Dendritic cell treated with granulocyte-macrophage colony-stimulating factor and Interleukin-4, amounts not matched to agents 40 ng/mL and 50 ng/mL, for 4 days (primary cell): ENCODE measurements around the gene SLC6A13.
"Not testable (repeated sequence)": the region's sequence is repeated elsewhere in the genome, so short reads cannot be mapped to it uniquely, and the experiment has no call there.

Experiments
- H3K27ac Mint-ChIP-seq: one replicate; pipeline ENCODE4 v1.8.0; 2022; ENCODE audit warnings: mild to moderate bottlenecking, mixed read lengths
- H3K27me3 Mint-ChIP-seq: one replicate; pipeline ENCODE4 v1.8.0; 2022; ENCODE audit warnings: mild to moderate bottlenecking, mixed read lengths
- H3K36me3 Mint-ChIP-seq: one replicate; pipeline ENCODE4 v1.8.0; 2022; ENCODE audit warnings: low read depth, mixed read lengths
- H3K4me1 Mint-ChIP-seq: one replicate; pipeline ENCODE4 v1.8.0; 2022; ENCODE audit warnings: low read depth, mixed read lengths
- H3K4me3 Mint-ChIP-seq: one replicate; pipeline ENCODE4 v1.8.0; 2022; ENCODE audit warnings: mild to moderate bottlenecking, moderate library complexity, mixed read lengths
- H3K9me3 Mint-ChIP-seq: one replicate; pipeline ENCODE4 v1.8.0; 2022; ENCODE audit warnings: mixed read lengths
- intact Hi-C: fragments of 100-400 bp; cut with micrococcal nuclease; formaldehyde crosslinking; loops from one replicate; pipeline ENCODE4 v1.15.0; 2022

Gene SLC6A13

GRCh38 chr12:235967-236366 lies 26.7 kb downstream of the SLC6A13 start:
- H3K27me3 Mint-ChIP-seq, H3K36me3 Mint-ChIP-seq, intact Hi-C loops, H3K4me3 Mint-ChIP-seq, H3K4me1 Mint-ChIP-seq, H3K27ac Mint-ChIP-seq: not testable (repeated sequence)
- H3K9me3 Mint-ChIP-seq, result peaks cover 28% of the 10 kb centered on the region

- H3K36me3 Mint-ChIP-seq, result no peaks in the 10 kb centered on the region
- H3K27ac Mint-ChIP-seq, result no peak overlapping the region
- H3K4me1 Mint-ChIP-seq, result no peaks in the 10 kb centered on the region
- peaks cover 28% of the 10 kb centered on the region for H3K9me3 Mint-ChIP-seq
- no peak overlapping the region for H3K4me3 Mint-ChIP-seq
- peaks cover 5% of the 10 kb centered on the region for H3K27me3 Mint-ChIP-seq
- intact Hi-C loops, result no loop called here
These were observed 27.7 kb downstream of the SLC6A13 start for GRCh38 chr12:234891-235415.

- H3K4me3 Mint-ChIP-seq, result no peak overlapping the region
- peaks cover 8% of the 10 kb centered on the region for H3K27me3 Mint-ChIP-seq
- intact Hi-C loops, result no loop called here
- H3K9me3 Mint-ChIP-seq, result peaks cover 28% of the 10 kb centered on the region
- H3K4me1 Mint-ChIP-seq, result no peaks in the 10 kb centered on the region
- H3K36me3 Mint-ChIP-seq, result no peaks in the 10 kb centered on the region
- H3K27ac Mint-ChIP-seq, result no peak overlapping the region
These were observed 28.6 kb downstream of the SLC6A13 start for GRCh38 chr12:234019-234418.

- no peak overlapping the region for H3K4me3 Mint-ChIP-seq
- no peaks in the 10 kb centered on the region for H3K36me3 Mint-ChIP-seq
- intact Hi-C loops, result no loop called here
- peaks cover 28% of the 10 kb centered on the region for H3K9me3 Mint-ChIP-seq
- H3K4me1 Mint-ChIP-seq, result no peaks in the 10 kb centered on the region
- H3K27me3 Mint-ChIP-seq, result peaks cover 10% of the 10 kb centered on the region
- H3K27ac Mint-ChIP-seq, result no peak overlapping the region
These were observed 29.0 kb downstream of the SLC6A13 start for GRCh38 chr12:233615-233968.

- H3K9me3 Mint-ChIP-seq, result peaks cover 28% of the 10 kb centered on the region
- no peak overlapping the region for H3K27ac Mint-ChIP-seq
- intact Hi-C loops, result no loop called here
- H3K36me3 Mint-ChIP-seq, result no peaks in the 10 kb centered on the region
- H3K27me3 Mint-ChIP-seq, result peaks cover 12% of the 10 kb centered on the region
- H3K4me1 Mint-ChIP-seq, result no peaks in the 10 kb centered on the region
- no peak overlapping the region for H3K4me3 Mint-ChIP-seq
These were observed 29.7 kb downstream of the SLC6A13 start for GRCh38 chr12:232731-233614.

GRCh38 chr12:230925-231671 lies 31.5 kb downstream of the SLC6A13 start:
- no peak overlapping the region for H3K4me3 Mint-ChIP-seq
- H3K27me3 Mint-ChIP-seq, result peaks cover 18% of the 10 kb centered on the region
- no peaks in the 10 kb centered on the region for H3K4me1 Mint-ChIP-seq
- no peaks in the 10 kb centered on the region for H3K36me3 Mint-ChIP-seq
- no peak overlapping the region for H3K27ac Mint-ChIP-seq
- intact Hi-C loops, result no loop called here
- peaks cover 17% of the 10 kb centered on the region for H3K9me3 Mint-ChIP-seq

- Mint-ChIP-seq H3K36me3 (no peaks in the 10 kb centered on the region), H3K9me3 (peaks cover 2% of the 10 kb centered on the region), H3K4me1 (no peaks in the 10 kb centered on the region), H3K27me3 (peaks cover 18% of the 10 kb centered on the region), H3K4me3 (no peak overlapping the region), H3K27ac (no peak overlapping the region)
- intact Hi-C loops, result no loop called here
These were observed 33.0 kb downstream of the SLC6A13 start for GRCh38 chr12:229441-230191.

- H3K36me3 Mint-ChIP-seq, result no peaks in the 10 kb centered on the region
- no peaks in the 10 kb centered on the region for H3K9me3 Mint-ChIP-seq
- intact Hi-C loops, result no loop called here
- H3K4me1 Mint-ChIP-seq, result no peaks in the 10 kb centered on the region
- H3K27me3 Mint-ChIP-seq, result peaks cover 18% of the 10 kb centered on the region
- H3K27ac Mint-ChIP-seq, result no peak overlapping the region
- no peak overlapping the region for H3K4me3 Mint-ChIP-seq
These were observed 33.8 kb downstream of the SLC6A13 start for GRCh38 chr12:228846-229200.

GRCh38 chr12:227923-228845 lies 34.5 kb downstream of the SLC6A13 start:
- no peak overlapping the region for H3K4me3 Mint-ChIP-seq
- no peaks in the 10 kb centered on the region for H3K4me1 Mint-ChIP-seq
- peaks cover 18% of the 10 kb centered on the region for H3K27me3 Mint-ChIP-seq
- H3K27ac Mint-ChIP-seq, result no peak overlapping the region
- H3K9me3 Mint-ChIP-seq, result no peaks in the 10 kb centered on the region
- no peaks in the 10 kb centered on the region for H3K36me3 Mint-ChIP-seq
- intact Hi-C loops, result no loop called here

GRCh38 chr12:227286-227915 lies 35.2 kb downstream of the SLC6A13 start:
- no peak overlapping the region for H3K4me3 Mint-ChIP-seq
- no peak overlapping the region for H3K27ac Mint-ChIP-seq
- H3K36me3 Mint-ChIP-seq, result no peaks in the 10 kb centered on the region
- intact Hi-C loops, result no loop called here
- peaks cover 24% of the 10 kb centered on the region for H3K27me3 Mint-ChIP-seq
- no peaks in the 10 kb centered on the region for H3K9me3 Mint-ChIP-seq
- no peaks in the 10 kb centered on the region for H3K4me1 Mint-ChIP-seq

- Mint-ChIP-seq H3K27ac (no peak overlapping the region), H3K9me3 (no peaks in the 10 kb centered on the region), H3K36me3 (no peaks in the 10 kb centered on the region), H3K4me1 (no peaks in the 10 kb centered on the region), H3K4me3 (no peak overlapping the region), H3K27me3 (peaks cover 27% of the 10 kb centered on the region)
- intact Hi-C loops, result no loop called here
These were observed 36.2 kb downstream of the SLC6A13 start for GRCh38 chr12:226401-226800.

- intact Hi-C loops, result no loop called here
- H3K36me3 Mint-ChIP-seq, result no peaks in the 10 kb centered on the region
- H3K27ac Mint-ChIP-seq, result no peak overlapping the region
- peaks cover 31% of the 10 kb centered on the region for H3K27me3 Mint-ChIP-seq
- H3K9me3 Mint-ChIP-seq, result no peaks in the 10 kb centered on the region
- peaks cover 3% of the 10 kb centered on the region for H3K4me1 Mint-ChIP-seq
- no peak overlapping the region for H3K4me3 Mint-ChIP-seq
These were observed 37.6 kb downstream of the SLC6A13 start for GRCh38 chr12:225012-225411.

- Mint-ChIP-seq H3K36me3 (no peaks in the 10 kb centered on the region), H3K4me1 (peaks cover 8% of the 10 kb centered on the region), H3K4me3 (no peak overlapping the region), H3K27ac (no peak overlapping the region), H3K9me3 (no peaks in the 10 kb centered on the region), H3K27me3 (peaks cover 28% of the 10 kb centered on the region)
- intact Hi-C loops, result no loop called here
These were observed 38.3 kb downstream of the SLC6A13 start for GRCh38 chr12:224330-224729.
